Measurements from ENCODE around the gene FAM20A. TPM values are rescaled to one million over a fixed set of nuclear protein-coding genes. Genes with fewer than 3 reads are reported as not detected.
A peak's percentile ranks its signal among the peaks of the same experiment; 100 is the strongest.
"Not testable (repeated sequence)": the region's sequence is repeated elsewhere in the genome, so short reads cannot be mapped to it uniquely, and the experiment has no call there.

Gene FAM20A
- polyA plus RNA-seq, 10 donors = 6.7 to 14.3 (median 7.9) TPM

- peak in 1 of 3 donors; percentile 19 for DNase-seq
These were observed 102.5 kb downstream of the FAM20A start for GRCh38 chr17:68498479-68499326.

- DNase-seq = peak in 1 of 3 donors; percentile 48
These were observed 103.3 kb downstream of the FAM20A start for GRCh38 chr17:68497885-68498319.

DNA sequence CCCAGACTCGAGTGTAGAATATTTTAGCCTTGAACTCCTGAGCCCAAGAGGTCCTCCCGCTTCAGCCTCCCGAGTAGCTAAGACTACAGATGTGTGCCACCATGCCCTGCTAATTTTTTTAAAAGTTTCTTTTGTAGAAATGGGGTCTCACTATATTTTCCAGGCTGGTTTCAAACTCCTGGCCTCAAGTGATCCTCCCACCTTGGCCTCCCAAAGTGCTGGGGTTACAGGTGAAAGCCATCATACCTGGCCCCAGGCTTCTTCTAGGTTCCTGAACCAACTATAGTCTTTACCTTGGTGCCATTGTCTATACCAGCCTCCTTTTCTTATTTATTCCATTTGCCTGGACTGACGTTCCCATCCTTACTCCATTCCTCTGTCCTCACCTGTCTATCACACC lies 106.1 kb downstream of the FAM20A start:
- DNase-seq = no peak

GRCh38 chr17:68492394-68493054 lies 108.6 kb downstream of the FAM20A start:
- DNase-seq = not testable (repeated sequence)

GRCh38 chr17:68491381-68492231 lies 109.6 kb downstream of the FAM20A start:
- peak in 1 of 3 donors; percentile 56 for DNase-seq

GRCh38 chr17:68489919-68490318 lies 111.2 kb downstream of the FAM20A start:
- no peak for DNase-seq

Other genes with a start within 250 kb of the FAM20A start
- gene WIPI1, start 143.9 kb downstream of the FAM20A start, polyA plus RNA-seq (ENCODE audit: insufficient read length in 10 of 10) = 10 to 100 TPM; 37.4 to 56.0 (median 46.9) TPM
- gene PRKAR1A, start 88.9 kb downstream of the FAM20A start, polyA plus RNA-seq (ENCODE audit: insufficient read length in 10 of 10) = 100 to 1,000 TPM; 267 to 498 (median 331) TPM

Measured in muscle of back (tissue), 11 donors.